ENCODE measurements around the gene PRM2.
A peak's percentile ranks its signal among the peaks of the same experiment; 100 is the strongest.
"Not testable (repeated sequence)": the region's sequence is repeated elsewhere in the genome, so short reads cannot be mapped to it uniquely, and the experiment has no call there.

PRM2 gene

DNA sequence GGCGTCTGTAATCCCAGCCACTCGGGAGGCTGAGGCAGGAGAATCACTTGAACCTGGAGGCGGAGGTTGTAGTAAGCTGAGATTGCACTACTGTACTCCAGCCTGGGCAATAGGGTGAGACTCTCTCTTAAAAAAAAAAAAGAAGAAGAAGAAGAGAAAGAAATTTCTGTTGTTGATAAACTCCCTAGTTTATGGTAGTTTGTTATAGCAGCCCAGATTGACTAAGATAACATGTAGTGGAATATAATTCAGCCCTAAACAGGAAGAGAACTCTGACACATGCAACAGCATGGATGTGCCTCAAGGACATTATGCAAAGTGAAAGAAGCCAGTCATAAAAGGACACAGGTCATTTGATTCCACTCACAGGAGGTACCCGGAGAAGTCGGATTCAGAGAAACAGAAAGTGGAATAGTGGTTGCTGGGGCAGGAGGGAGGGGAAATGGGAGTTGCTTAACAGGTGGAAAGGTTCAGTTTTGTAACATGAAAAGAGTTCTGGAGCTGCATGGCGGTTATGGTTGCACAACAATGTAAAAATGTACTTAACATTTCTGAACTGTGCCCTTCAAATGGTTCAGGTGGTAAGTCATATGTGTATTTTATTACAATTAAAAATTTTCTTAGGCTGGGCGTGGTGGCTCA, 30.8 kb upstream of the PRM2 start:
- DNase-seq = no peak

DNA sequence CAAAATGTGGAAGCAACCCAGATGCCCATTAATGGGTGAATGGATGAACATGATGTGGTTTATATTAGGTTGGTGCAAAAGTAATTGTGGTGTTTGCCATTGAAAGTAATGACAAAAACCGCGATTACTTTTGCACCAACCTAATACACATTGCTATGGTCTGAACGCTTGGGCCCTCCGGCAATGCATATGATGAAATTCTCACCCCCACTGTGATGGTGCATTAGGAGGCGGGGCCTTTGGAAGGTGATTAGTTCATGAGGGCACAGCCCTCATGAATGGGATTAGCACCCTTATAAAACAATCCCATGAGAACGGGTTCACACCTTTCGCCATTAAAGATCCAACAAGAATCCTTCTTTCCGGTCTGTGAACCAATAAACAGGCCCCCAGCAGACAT, 30.1 kb upstream of the PRM2 start:
- DNase-seq = no peak

DNA sequence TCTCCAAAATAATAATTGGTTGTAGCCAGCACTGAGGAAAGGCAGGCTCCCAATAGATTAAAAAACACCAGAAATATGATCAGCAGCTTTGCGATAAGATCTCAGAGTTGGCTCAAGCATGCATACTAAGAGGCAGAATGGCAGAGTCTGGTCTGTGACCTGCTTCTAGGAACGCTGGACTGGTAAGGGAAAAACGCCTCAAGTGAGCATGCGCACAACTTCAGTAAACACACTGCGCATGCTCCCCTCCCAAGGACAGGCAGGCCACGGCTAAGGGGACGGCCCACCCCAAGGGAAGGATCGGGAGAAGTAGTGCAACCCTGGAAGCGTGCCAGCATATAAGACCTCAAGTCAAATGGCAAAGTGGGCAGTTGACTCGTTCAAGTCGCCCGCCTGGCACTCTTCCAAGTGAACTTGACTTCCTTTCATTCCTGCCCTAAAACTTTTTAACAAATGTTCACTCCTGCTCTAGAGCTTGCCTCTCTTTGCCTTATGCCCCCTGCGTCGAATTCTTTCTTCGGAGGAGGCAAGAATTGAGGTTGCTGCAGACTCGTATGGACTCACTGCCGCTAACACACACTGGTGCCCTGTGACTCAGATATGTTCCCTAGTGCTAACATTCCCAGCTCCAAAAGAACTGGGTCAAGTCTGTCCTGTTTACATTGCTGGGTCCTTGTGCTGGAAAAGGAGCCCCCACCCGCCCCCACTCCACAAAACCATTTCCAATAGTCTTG, 27.3 kb upstream of the PRM2 start:
- DNase-seq = no peak

DNA sequence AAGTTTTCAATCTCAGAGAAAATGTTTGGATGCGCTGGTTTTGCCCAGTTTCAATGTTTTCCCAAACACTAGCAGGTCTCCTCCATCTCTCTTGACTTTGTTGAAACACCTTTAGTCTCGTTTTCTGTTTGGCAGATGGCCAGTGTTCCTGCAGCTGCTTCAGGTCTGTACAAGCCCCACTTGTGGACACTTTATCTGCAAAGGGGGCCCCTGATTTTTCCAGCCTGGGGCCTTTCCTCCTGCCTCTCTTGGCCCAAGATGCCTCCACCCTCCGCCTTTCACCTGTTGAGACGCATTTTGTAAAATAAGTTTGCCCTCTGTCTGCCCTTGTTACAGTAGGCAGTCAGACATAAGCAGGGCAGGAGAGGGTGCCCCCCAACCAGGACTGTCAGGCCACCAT, 26.7 kb upstream of the PRM2 start:
- no peak for DNase-seq

DNA sequence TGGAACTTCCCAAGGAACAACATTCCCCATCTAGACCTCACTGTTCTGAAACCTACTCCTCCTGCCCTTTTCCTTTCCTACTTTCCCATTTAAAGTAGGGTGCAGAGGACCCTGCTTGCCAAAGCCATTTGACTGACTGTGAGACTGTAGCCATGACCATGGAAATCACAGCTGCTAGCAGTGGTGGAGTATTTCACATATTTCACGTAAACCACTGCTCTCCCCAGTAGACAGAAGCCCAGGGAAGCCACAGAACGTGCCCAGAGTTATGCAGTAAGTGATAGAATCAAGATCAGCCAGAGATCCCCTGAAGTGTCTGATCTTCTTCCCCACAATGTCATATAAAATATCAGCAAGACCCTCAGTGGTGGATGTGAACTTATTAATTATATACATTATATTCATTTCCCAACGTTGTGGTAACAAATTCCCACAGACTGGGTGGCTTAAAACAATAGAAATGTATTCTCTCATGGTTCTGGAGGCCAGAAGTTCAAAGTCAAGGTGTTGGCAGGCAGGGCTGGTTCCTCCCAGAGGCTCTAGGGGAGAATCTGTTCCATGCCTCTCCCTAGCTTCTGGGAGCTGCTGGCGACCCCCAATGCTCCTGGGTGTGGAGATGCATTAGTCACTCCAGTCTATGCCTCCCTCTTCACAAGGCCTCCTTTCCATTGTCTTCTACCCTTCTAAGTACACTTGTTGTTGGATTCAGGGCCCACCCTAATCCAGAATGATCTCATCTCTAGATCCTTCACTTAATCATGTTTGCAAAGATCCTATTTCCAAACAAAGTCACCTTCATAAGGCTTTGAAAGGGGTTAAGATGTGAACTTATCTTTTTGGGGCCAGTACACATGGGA, 25.6 kb upstream of the PRM2 start:
- no peak for DNase-seq

DNA sequence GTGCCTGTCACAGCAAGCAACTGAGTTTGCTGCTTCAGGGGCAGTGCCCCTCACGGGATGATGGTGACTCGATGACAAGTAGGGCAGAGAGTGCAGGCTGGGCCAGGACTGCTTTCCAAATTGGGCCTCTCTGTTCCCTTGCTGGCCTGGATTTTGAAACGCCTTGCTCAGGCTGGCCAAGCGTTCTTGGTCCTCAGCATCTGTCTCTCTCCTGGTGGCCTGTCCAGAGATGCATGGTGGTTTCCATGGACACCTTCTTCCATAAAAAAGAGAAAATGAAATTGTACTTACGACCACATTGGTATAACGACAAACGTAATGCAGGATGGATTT, 24.2 kb upstream of the PRM2 start:
- DNase-seq = no peak

DNA sequence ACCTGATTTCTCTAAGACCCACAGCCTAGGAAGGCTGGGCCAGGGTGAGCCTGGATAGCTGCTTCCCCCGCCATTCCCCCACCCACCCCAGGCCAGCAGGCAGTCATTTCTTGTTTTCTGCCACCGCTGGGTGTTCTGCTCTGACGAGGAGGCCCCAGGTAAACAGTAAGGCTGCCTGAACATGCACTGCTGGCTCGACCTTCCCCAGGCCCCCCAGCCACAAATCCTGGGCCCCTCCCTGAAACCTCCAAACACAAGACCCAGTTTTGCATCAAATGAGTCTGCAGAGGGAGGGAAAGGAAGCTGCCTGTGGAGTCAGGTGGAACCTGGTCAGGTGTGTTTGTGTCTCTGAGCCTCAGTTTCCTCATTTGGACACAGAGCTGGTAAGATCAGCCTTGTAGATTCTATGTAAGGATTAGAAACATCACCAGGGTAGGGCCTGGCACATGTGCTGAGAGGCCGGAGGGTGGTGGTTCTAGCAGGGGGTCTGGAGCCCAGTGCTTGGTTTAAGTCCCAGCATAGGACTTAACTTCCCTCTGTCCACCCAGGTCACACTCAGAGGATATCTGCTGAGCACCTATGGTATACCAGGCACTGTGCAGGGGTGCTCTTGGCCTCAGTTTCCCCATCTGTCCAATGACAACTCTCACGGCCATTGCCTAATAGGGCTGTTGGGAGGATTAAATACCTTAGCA, 23.7 kb upstream of the PRM2 start:
- DNase-seq = no peak

DNA sequence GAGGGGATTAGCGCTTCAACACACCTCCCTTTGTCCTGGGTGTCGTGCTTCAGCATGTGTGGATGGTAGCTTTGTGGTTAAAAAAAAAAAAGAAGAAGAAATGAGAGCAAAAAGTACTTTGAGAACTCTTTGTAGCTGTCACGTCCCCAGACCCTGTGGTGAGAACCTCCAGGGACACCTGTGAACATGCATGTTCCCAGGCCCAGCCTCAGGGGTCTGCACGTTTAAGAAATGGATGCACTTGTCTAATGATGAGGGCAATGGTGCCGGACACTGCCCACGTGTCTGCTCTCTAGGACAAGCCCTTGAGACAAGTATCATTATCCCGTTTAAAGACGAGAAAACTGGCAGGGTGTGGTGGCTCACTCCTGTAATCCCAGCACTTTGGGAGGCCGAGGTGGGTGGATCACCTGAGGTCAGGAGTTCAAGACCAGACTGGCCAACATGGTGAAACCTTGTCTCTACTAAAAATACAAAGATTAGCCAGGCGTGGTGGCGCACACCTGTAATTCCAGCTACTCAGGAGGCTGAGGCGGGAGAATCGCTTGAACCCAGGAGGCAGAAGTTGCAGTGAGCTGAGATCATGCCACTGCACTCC, 22.8 kb upstream of the PRM2 start:
- DNase-seq = not testable (repeated sequence)

DNA sequence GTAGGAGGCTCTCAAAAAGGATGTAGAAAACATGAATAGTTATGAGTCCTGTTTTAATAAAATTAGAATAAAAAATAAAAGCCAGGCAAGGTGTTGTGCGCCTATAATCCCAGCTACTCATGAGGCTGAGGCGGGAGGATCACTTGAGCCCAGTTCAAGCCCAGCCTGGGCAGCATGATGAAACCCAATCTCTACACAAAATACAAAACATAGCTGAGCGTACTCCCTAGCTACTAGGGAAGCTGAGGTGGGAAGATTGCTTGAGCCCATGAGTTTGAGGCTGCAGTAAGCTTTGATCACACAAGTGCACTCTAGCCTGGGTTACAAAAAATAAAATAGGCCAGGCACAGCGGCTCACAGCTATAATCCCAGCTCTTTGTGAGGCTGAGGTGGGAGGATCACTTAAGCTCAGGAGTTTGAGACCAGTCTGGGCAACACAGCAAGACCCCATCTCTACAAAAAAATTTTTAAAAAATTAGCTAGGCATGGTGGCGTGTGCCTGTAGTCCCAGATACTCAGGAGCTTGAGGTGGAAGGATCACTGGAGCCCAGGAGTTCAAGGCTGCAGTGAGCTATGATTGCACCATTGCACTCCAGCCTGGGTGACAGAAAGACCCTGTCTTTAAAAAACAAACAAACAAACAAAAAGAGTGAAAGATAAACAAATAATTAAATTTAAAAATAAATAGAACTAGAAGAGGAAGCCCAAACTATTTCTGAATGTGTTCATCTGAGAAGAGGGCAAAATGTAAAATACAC, 22.0 kb upstream of the PRM2 start:
- no peak for DNase-seq

DNA sequence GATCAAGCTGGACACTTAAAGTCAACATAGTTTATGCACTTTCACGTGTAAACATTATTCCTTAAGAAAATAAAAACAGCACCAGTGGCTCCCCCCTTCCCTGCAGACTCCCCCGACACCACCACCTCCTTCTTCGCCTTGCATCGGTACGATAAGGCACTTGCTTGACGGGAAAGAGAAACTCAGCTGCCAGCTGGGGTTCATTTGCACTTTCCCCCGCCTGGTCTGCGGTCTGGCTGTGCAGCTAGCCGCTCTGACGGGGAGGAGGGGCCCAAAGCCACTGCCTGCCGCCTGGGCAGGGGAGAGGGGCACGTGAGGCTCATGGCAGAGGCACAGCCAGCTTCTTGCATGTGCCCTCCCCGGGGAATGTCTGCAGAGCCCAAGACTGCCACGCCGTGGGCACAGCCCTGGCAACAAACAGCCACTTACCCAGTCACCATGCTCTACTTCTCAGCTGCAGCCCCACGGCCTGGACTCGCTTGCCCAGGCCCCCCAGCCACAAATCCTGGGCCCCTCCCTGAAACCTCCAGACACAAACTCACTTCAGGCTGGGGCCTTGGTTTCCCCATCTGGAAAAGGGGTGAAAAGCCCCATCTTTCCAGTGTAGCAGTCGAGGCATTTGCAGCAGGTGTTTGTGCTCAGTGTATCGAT, 21.3 kb upstream of the PRM2 start:
- DNase-seq = peak; percentile 66

DNA sequence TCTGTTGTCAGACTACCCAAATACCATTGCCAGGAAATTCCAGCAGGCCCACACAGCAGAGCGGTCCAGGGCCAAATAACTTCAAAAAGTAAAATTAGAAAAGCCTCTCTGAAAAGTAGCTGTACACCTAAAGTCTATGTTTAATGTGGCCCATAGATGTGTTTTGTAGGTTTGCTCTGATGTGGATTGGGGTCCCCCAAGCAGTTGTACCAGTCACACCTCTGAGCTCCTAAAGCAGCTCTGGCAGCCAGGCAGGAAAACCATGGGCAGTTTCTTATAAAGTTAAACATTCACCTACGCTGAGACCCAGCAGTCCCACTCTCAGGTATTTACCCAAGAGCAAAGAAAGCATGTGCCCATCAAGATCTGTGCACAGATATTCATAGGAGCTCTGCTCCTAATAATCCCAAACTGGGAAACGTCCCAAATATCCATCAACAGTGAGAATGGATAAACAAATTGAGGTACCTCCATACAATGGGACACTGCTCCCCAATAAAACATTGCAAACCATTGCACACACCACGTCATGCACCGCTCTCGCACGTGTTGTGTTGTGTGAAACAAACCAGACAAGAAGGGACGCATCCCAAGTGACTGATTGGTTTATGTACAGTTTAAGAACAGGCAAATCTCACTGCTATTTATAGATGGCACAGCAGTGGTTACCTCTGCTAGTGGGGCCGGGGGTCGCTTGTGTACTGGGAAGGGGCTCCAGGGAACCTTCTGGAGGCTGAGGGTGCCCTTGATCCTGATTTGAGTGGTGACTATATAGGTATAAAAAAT, 20.6 kb upstream of the PRM2 start:
- DNase-seq = no peak

DNA sequence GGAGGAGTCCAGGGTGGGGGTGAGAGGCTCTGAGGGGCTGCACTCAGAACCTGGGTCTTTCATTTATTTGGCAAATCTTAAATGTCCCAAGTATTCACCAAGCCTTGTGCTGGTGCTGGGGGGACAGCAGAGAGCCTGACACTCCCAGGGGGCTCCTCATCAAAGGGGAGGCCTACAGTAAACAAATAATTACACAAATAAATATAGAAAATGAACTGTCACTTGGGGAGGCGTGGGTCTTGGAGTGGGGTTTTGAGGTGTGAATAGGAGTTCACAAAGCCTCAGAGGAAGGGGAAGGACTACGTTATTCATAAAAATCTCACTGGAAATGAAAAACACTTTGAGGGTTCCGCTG, 20.0 kb upstream of the PRM2 start:
- DNase-seq = no peak

DNA sequence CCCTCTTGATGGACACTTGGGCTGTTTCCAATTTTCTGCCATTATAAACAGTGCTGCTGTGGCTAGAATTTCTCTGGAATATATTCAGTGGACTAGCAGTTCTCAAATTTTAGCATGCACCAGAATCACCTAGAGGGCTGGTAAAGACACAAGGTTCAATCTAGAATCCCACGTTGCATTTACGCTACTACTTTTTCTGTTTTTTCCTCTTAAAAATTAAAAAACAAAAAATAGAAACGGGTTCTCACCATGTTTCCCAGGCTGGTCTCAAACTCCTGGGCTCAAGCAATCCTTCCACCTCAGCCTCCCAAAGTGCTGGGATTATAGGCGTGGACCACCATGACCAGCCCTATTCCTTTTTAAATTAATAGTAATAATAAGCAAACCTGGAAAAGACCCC, 19.4 kb upstream of the PRM2 start:
- DNase-seq = no peak

DNA sequence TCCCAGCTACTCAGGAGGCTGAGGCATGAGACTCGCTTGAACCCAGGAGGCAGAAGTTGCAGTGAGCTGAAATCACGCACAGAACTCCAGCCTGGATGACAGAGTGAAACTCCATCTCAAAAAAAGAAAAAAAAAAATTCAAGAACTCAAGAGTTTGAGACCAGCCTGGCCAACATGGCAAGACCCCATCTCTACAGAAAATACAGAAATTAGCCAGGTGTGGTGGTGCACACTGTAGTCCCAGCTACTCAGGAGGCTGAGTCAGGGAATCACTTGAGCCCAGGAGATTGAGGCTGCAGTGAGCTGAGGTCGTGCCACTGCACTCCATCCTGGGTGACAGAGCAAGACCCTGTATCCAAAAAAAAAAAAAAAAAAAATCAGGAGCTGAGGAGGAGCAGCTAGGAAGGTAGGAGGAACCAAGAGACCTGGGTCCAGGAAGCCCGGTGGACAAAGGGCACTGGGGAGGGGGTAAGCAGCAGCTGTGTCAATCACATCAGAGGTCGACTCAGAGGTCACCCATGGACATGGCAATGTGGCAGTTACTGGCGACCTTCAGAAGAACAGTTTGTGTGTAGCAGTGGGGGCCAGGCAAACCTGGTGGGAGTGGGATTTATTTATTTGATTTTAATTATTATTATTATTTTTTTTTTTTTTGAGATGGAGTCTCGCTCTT, 15.9 kb upstream of the PRM2 start:
- DNase-seq = no peak

DNA sequence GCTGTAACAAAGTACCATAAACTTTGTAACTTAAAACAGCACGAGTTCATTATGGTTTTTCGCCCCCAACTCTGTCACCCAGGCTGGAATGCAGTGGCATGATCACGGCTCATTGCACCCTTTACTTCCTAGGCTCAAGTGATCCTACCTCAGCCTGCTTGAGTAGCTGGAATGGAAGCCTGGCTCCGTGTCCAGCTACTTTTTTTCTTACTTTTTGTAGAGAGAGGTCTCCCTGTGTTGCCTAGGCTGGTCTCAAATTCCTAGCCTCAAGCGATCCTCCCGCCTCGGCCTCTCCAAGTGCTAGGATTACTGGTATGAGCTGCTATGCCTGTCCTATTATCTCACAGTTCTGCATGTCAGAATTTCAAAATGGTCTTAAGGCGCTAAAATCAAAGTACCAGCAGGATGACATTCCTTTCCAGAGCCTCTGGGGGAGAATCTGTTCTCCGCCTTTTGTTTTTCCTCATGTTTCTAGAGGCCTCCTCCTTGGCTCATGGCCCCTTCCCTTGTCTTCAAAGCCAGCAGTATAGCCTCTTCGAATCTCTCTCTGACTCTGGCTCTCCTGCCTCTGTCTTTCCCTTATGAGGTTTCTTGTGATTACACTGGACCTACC, 14.9 kb upstream of the PRM2 start:
- DNase-seq = no peak

DNA sequence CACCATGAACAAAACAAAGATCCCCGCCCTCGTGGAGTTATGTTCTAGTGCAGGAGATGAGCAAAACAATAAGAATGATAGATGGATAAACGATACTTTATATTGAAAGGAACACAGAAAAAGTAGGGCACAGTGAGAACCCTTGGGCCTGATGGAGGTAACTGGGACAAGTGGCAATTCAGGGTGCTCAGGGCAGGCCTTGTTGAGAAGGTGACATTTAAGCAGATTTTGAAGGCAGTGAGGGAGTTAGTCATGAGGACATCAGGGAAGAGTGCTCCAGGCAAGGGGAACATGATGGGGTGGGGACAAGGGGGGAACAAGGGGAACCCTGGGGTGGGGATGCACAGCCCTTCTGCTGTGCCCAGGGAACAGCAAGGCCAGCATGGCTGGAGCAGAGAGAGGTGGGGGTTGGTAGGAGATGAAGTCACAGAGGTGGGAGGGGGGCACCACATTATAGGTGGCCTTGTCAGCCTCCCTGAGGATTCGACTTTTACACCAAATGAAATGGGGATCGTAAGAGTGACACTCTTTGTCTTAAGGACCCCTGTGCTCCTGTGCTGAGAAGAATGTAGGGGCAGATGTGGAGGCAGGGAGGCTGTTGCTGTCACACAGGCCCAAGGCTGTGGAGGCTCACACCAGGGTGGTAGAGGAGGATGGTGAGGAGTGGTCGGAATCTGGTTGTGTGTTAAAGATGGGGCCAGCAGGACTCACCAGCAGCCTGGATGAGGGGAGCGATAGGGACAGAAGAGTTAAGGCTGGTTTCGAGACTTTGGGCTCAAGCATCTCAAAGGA, 14.0 kb upstream of the PRM2 start:
- DNase-seq = no peak

DNA sequence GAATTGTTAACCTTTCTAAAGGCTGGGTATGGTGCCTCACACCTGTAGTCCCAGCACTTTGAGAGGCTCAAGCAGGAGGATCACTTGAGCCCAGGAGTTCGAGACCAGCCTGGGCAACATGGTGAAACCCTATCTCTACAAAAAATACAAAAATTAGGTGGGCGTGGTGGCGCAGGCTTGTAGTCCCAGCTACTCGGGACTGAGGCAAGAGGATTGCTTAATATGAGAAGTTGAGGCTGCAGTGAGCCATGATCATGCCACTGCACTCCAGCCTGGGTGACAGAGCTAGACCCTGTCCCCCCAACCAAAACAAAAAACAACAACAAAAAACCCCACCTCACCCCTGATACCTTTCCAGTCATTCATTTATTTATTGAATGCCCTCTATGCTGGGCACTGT, 13.4 kb upstream of the PRM2 start:
- DNase-seq = not testable (repeated sequence)

DNA sequence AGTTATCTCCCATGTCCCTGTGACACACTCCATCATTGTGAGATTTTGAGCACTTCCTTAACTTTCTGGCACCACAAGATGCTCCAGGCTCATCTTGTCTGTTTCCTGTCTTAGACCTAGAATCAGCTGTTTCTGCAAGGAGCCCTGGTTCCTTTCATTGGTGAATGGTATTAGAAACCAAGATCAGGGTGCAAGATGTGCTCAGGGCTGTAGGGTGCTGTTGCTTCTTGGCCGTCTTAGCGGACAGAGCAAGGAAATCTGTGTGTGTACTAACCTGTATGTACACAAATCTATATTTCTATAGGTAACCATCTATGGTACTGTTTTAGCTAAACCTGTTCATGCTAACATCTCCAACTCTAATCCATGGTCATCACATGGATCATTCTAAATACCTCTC, 12.9 kb upstream of the PRM2 start:
- DNase-seq = no peak

DNA sequence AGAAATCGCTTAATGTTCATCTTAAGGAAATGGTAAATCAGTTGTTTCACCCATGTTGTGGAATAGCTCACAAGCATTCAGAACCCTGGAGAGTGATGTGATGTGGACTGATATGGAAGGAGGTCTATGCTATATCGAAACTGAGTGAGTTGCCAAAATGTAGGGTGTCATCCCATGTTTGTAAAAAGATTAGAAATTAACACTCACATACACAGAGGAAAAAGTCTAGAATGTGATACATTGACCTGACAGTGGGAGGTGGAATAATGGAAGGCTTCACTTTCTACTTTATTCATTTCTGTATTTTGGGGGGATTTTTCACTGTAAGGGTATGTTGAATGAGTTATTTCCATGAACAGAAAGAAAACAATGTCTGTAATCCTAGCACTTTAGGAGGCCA, 9.6 kb upstream of the PRM2 start:
- no peak for DNase-seq

All from activated naive CD4-positive, alpha-beta T cell treated with Interleukin-2 at 50 U/mL for 16 hours (primary cell).